Activated CD8-positive, alpha-beta memory T cell treated with anti-CD3 and anti-CD28 coated beads for 4 hours (primary cell): ENCODE results near the gene BPIFB1.

Source experiments
- DNase-seq, 2 donors: peaks; one replicate each; pipeline ENCODE4 v3.0.0-alpha.2; 2020; ENCODE audit warnings: low read depth in 2 of 2

BPIFB1 gene

DNA sequence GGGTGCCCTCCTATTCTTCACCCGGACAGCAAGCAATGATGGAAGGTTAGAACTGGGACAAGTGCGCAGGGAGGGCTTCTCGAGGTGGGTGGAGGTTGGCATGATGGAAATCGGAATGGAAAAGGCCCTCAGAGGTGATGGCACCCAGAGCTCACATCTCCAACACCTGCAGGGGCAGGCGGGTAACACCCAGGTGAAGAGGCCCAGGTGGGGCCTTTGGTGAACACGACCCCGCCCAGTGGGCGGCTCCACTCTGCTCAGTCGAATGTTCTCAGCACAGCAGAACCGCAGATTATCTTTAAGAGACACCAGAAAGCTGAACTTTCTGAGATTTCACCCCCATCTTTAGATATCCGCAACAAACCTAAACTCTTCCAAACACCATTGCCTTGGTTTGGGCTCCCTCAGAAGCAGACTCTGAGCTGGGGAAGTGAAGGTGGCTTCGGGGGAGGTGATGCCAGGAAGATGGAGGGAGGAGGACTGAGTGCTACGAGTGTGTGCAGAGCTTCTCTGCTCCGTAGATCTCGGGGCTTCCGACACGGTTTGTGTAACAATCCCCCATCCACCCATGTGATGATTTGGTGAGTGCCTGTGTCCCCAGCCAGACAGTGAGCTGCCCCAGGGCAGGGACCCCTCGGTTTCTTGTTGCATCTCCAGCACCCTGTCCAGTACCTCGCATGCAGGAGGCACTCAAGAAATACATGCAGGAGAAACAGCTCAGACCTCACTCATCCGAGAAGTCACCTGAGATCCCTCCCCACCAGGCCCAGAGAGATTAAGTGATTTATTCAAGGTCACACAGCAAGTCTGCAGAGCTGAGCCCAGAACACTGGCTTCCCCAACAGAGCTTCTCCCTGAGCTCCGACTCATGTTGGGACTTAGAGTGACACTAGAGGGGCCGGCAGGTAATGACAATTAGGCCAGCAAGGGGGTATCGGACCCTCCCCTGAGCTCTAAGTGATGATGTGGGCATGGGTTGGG lies 45.4 kb downstream of the BPIFB1 start:
- no peak for DNase-seq

DNA sequence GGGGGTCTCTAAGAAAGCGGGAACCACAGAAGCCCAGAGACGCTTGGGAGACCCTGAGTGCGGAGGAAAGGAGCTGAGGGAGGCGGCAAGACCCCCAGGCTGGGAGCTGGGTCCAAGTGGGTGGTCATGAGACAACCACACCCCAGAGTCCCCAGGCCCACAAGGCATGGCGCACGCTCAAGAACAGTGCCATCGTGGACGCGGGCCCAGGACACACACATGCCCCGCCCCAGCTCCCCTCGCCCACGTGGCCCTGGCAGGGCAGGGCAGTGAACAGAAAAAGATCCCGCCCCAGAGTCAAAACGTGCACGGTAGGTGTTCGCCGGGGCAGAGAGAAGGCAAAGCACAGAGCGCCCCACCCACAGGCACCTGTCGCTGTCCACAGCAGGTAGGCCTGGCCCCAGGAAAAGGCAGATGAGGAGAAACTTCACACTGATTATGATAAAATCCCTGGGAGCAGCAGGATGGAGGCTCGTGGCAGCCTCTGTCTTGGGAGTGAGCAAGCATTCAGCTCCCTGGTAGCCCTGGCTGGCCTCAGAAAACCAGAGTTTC lies 50.0 kb downstream of the BPIFB1 start:
- DNase-seq, result no peak

DNA sequence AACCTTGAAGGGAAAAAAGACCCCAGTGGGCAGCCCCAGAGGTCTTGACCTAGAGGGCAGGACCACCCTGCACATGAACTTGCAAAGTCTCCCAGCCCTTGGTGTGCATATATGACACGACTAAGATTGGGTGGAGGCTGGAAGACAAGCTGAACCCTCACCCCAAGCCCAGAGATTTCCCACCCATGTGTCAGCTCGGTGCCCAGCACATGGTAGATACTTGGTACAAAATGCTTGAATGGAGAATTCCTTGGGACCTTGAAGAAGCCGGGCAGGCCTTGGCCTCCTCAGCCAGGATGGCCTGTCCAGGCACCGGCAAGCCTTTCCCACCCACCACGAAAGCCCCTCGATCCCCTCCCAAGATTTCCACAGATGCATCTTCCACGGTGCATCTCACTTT lies 50.6 kb downstream of the BPIFB1 start:
- DNase-seq, result no peak

DNA sequence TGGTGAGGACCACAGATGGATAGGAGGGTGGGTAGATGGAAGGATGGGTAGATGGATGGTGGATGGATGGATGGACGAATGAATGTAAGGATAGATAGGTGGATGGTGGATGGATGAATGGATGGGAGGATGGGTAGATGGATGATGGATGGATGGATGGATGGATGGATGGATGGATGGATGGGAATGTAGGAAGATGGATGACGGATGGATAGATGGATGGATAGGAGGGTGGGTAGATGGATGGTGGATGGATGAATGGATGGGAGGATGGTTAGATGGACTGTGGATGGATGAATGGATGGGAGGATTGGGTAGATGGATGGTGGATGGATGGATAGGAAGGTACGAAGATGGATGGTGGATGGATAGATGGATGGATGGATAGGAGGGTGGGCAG lies 51.1 kb downstream of the BPIFB1 start:
- DNase-seq, result no peak

DNA sequence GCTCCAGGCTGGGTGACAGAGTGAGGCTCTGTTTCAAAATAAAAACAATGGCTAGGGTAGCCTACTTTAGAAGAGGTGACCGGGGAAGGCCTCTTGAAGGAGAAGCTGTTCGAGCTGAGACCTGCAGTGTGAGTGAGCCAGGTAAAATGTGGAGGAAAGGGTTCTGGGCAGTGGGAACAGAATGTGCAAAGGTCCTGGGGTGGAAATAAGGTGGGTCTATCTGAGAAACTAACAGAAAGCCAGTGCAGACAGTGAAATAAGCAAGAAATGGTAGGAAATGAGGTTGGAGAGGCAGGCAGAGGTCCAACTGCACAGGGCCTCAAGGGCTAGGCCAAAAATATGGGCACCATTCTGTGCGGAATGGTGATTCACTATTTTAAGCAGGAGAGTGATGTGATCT lies 53.4 kb downstream of the BPIFB1 start:
- no peak for DNase-seq

DNA sequence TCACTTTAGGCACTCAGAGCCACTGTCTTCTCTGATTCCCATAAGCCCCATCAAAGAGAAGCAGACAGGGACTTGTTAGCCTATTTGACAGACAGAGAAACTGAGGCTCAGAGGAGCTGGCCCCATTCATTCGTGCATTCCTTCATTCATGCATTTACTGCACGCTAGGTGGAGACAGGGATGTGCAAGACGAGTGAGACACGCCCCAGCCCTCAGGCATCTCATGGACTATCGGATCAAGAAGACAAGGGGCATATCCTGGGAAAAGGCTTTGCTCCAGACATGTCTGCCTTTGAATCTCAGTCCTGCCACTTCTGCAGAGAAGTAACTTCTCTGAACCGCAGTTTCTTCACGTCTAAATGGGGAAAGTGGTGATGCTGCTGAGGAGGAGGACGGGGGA lies 54.1 kb downstream of the BPIFB1 start:
- no peak for DNase-seq

DNA sequence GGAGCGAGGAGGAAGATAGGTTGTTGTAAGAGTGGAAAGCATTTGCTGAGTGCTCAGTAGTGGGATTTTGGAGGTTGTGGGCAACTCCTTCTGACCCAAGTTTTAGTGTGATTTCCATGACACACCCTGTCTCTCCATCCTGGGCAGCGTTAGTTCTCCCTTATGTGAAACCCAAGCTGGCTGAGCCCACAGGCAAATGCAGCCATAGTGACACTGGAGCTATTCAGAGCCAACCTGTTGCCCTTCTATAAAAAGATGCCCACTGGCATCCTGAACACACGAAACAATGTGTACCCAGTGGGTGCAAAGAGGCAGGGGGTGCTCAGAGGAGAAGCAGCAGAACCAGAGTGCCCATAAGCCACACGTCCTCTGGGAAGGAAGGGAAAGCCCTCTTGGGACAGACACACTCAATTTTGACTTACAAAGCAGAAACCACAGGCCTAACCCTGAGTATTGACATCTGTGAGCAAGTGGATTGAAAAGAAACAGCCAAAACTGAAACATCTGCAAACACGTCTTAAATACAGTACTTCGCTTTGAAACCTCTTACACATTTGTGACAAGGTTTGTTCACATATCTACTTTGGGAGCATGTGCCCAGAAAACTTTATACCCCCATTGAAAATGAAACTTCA lies 54.6 kb downstream of the BPIFB1 start:
- no peak for DNase-seq

DNA sequence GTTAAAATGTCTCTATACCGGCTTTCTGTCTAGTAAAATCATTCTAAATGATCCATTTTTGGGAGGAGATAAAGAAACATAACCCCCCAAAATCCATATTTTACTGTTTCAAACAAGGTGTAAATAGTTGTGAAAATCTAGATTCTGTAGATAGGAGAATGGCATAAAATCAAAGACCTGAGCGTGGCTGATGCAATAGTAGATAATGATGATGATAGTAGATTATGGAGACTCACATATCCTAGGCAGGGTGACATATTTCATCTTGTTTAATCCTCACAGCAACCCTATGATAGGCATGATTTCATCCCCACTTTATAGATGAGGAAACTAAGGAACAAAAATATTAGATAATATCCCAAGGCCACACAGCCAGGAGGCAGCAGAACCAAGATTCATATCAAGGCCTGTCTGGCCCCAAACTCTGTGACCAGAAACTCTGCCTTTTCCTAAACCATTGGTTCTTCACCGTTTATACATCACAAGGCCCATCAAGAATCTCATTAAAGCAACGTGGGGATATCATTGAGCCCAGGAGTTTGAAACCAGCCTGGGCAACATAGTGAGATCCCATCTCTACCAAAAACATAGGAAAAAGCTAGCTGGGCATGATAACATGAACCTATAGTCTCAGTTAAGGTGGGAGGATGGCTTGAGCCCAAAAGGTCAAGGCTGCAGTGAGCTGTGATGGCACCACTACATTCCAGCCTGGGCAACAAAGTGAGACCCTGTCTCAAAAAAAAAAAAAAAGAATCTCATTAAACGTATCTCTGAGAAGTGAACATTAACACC lies 55.6 kb downstream of the BPIFB1 start:
- DNase-seq, result no peak

DNA sequence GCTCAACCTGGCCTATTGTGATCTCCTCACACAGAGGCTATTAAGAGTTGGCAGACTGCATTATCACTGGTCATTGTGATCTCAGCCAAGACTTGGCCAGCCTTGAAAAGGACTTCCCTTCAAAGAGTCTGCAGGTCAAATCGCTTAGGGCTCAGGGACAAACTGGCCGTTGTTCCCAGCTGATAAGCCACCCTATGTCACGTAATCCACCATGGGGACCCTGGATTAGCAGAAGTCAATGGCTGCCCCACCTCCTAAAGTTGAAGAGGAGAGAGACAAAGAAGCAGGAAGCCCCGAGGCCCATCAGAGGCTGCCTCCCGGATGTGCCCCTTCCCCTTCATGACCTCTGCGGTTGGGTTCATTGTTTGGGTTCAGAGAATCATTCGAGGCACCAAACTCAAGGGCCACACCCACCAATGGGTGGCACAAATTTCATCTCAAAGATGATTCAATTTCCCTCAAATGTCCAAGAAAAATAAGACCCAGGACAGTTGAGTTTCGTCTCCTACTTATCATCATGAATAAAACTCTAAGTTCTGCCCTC lies 56.6 kb downstream of the BPIFB1 start:
- DNase-seq, result no peak

DNA sequence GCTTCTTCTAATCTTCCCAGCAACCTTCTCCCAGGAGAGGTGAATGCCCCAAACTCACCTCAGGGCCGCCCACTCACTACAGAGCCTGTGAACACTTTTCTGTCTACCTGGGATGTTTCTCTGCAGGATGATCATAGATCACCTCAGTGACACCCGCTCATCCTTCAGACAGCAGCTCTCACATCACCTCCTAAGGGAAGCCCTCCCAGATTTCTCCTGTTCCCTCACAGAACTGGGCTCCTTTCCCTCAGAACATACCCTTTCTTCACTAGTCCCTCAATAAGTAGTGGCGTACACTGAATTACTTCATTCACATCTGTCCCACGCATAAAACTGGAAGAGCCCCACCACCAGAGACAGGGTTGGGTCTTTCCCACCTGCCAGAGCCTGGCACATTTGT lies 60.5 kb downstream of the BPIFB1 start:
- DNase-seq, result no peak

DNA sequence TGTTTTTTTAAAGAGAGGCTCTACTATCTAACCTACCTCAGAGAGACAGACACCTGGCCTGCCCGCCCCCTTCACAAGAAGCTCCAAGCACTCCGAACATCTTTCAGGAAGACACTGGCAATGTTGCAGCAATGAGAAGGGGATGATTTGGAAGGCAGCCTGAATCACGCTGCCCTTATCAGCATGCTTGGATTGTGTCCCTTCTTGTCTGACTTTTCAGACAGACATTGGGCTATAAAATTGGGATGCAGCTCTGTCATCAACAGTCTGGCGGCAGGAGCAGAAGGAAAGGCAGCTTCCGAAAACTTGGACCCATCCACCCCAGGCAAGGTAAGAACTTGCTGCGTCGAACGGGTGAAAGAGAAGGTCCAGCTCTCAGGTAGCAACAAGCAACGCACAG lies 62.3 kb downstream of the BPIFB1 start:
- DNase-seq, result no peak

DNA sequence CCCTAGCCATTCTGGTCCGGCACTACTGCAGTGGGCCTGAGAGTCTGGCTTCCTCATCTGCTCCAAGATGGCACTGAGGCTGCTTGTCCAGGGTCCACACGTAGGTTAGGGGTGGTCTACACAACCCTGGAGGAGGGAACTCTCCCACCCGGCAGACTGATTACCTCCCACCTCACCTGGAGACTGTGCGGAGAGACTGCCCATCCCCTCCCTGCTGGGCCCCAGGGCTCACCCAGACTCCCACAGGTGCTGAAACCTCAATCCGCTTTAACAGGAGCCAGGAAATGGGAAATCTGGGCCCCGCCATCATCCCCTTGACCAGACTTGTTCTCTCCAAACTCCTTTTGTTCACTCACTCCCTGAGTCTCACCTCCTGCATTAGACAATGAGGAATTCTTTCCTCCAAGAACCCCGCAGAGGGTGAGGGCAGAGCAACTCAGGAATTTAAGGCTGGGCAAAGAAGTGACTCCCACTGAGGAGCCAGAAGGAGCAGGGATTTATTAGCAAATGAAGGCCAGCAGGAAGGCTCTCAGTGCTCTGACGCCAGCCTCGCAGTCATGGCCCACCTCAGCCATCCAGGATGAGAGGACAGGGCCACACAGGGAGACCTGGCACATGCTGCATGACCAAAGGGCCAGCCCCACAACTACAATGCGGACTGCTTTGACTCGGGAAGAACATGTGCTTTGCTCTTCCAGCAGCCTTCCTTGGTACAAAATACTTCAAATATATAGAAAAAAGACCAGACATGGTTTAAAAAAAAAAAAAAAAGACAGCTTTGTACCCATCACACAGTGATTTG lies 65.3 kb downstream of the BPIFB1 start:
- DNase-seq, result no peak

DNA sequence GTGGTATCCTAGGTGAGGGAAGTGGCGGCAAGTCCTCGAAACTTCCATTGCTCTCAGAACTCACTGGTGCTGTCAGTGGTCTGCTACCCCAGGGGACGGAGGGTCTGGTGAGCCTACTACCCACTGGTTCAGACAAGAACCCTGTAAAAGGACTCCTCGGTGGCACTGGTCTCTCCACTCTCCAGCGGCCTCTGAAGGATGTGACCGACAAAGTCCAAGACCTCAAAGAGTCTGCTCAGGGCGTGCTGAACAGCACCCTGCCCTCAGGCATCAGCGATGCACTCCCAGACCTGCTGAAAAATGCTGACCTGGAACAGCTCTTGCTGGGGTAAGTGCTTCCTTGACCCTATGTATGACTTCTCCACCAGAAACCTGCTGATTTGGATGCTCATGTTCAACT lies 66.5 kb downstream of the BPIFB1 start:
- no peak for DNase-seq

DNA sequence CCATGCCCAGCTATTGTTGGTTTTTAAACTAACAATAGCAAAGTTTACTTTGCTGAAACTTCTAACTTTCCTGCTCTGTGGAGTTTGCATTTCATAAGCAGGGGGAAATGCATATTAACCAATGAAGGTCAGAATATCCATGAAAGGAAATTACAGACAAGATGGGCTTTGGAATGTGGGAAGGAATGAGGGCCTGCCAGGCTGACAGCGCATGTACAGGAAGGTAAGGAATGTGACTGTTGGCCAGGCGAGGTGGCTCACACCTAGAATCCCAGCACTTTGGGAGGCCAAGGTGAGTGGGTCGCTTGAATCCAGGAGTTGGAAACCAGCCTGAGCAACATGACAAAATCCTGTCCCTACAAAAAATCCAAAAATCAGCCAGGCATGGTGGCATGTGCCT lies 68.7 kb downstream of the BPIFB1 start:
- DNase-seq, result no peak

DNA sequence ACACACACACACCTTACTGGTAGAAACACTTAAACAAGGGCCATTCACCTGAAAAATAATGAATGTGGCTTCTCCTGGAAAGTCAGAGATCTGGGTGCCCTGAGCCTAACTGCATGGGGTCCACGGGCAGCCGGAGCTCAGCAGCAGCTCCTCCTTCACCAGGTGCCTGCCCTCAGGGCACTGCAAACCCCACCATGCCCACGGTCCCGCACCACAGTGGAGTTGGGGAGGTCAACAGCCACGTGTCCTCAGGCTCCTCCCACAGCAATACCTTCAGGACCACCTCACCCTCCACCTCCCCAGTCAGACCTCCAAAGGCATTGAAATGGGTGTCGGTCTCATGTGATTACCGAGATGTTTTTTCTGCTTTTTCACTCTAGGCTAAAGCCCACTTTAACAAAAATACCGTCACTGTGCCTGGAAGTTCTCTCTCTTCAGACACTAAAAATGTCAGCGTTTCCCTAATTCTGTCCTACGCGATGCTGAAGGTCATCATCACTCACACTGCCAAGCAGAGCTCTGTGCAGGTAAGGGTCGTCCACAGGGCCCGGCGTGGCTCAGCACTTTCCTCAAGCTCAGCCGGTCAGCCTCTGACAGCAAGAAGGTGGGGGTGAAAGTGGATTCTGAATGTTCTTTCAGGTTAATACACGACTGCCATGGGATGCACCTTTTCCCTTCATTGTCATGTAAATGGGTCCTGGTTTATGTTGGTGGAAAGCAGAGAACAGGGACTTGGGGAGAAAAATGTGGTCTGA lies 69.4 kb downstream of the BPIFB1 start:
- no peak for DNase-seq

DNA sequence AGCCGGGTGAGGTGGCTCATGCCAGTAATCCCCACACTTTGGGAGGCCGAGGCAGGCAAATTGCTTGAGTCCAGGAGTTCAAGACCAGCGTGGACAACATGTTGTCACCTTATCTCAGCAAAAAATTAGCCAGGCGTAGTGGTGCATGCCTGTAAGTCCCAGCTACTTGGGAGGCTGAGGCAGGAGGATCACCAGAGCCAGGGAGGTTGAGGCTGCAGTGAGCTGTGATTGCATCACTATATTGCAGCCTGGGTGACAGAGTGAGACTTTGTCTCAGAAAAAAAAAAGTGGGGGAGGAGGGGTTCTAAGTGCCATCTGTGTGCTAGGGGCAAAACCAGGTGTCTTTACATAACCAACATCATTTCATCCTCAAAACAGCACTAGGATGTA lies 70.0 kb downstream of the BPIFB1 start:
- no peak for DNase-seq
